CD1c-positive myeloid dendritic cell (primary cell): ENCODE results near the gene USP24.

Experiments used
- DNase-seq: peaks from one replicate; pipeline ENCODE4 v3.0.0-alpha.2; 2016; ENCODE audit errors: extremely low spot score

USP24 gene

GRCh38 chr1:55052221-55053142, 162.7 kb downstream of the USP24 start:
- no peak for DNase-seq

GRCh38 chr1:55051621-55052020, 163.5 kb downstream of the USP24 start:
- DNase-seq: no peak

GRCh38 chr1:55051169-55051568, 164.0 kb downstream of the USP24 start:
- DNase-seq: no peak

GRCh38 chr1:55050283-55050682, 164.9 kb downstream of the USP24 start:
- DNase-seq: no peak

GRCh38 chr1:55049914-55050278, 165.3 kb downstream of the USP24 start:
- no peak for DNase-seq

- DNase-seq: no peak
These were observed 165.8 kb downstream of the USP24 start for GRCh38 chr1:55049271-55049913.

- DNase-seq: no peak
These were observed 166.5 kb downstream of the USP24 start for GRCh38 chr1:55048453-55049270.

- DNase-seq: no peak
These were observed 167.6 kb downstream of the USP24 start for GRCh38 chr1:55047611-55048010.

- no peak for DNase-seq
These were observed 168.3 kb downstream of the USP24 start for GRCh38 chr1:55046871-55047270.

- no peak for DNase-seq
These were observed 169.7 kb downstream of the USP24 start for GRCh38 chr1:55045430-55045829.

GRCh38 chr1:55044617-55045397, 170.4 kb downstream of the USP24 start:
- no peak for DNase-seq

- DNase-seq: no peak
These were observed 171.4 kb downstream of the USP24 start for GRCh38 chr1:55043726-55044125.

- no peak for DNase-seq
These were observed 172.2 kb downstream of the USP24 start for GRCh38 chr1:55043011-55043410.

GRCh38 chr1:55041613-55042012, 173.6 kb downstream of the USP24 start:
- no peak for DNase-seq

GRCh38 chr1:55040933-55041494, 174.2 kb downstream of the USP24 start:
- no peak for DNase-seq

- DNase-seq: no peak
These were observed 174.9 kb downstream of the USP24 start for GRCh38 chr1:55040083-55040932.

GRCh38 chr1:55039342-55040082, 175.7 kb downstream of the USP24 start, which contains the start of gene PCSK9:
PCSK9 (plus strand) TSS chr1:55039548; CDS start chr1:55039838, 290 bp downstream.
- DNase-seq: no peak

- DNase-seq: no peak
These were observed 176.2 kb downstream of the USP24 start for GRCh38 chr1:55038974-55039341.

GRCh38 chr1:55038552-55038838, 176.7 kb downstream of the USP24 start:
- DNase-seq: no peak
